ELR (cell line): ENCODE measurements around the gene MYH2.
A peak's percentile ranks its signal among the peaks of the same experiment; 100 is the strongest.
"Not testable (repeated sequence)": the region's sequence is repeated elsewhere in the genome, so short reads cannot be mapped to it uniquely, and the experiment has no call there.

Source experiments
- DNase-seq: peaks from one replicate; pipeline ENCODE4 v3.0.0-alpha.2; 2015; ENCODE audit warnings: low read depth

Gene MYH2

GRCh38 chr17:10549096-10549842 is at the start of gene MYH2:
TSS of gene MYH2 (minus strand) at chr17:10549658. CDS start at chr17:10547920, 1,738 bp downstream.
- no peak for DNase-seq

- no peak for DNase-seq
These were observed 49.2 kb upstream of the MYH2 start for GRCh38 chr17:10598621-10599020.

DNA sequence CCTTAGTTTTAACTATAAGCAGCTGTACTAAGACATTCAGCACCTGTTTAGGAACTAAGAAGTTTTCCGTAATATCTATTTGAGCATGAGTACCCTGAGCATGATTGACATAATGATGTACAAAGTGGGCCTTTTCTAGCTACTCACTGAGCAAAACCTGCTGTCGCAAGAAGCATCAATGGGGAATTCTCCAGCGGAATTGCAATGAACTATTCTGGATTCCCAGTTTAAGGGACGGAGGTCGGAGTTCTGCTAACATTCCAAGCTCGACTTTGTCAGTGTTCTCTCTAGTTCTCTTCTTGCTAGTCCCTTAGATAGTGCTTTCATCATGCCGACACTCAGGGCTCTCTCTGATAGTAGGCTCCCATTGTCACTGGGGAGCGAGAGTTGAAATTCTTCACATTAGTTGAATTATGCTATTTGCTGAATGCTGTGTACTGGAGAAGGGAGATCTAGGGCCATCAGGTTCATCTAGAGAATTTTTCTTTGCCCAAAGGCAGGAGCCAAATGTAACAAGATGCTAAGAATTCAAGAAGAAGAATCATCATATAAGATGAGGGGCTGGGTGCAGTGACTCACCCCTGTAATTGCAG is 40.2 kb upstream of the MYH2 start:
- no peak for DNase-seq

DNA sequence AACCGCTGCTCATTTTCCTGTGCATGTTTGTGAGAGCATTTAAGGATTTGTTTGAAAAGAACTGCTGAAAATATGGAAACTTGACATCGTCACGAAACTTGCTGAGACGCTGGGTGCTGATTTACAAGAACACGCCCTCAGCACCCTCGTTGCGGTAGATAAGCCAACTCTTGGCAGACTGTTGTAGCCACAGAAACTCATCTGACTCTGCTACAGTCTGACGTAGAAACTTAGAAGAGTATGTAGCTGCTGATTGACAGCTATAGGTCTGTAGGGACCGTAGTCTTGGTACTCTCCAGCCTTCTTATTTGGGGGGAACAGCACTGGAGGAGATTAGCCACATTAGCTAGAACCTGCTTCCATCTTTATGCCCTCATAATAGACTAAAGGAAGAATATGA is 36.1 kb upstream of the MYH2 start:
- no peak for DNase-seq

DNA sequence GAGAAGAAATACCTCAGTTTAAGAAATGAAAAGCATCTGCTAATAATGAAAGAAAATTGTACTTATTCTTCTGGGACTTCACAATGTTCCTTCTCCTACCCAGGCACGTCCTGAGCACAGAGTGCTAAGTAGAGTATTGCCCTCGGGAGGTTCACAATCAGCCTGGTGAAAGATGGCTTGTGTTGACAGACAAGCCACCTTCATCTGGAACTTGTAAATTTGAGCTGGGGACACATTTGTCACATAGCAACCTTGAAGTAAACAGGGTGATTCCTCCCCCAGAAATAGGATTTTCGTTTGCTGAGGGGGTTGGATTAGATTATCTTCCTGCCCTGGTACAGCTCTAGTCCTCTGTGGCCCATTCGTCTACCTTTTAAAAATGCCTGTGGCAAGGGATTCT is 34.4 kb upstream of the MYH2 start:
- no peak for DNase-seq

DNA sequence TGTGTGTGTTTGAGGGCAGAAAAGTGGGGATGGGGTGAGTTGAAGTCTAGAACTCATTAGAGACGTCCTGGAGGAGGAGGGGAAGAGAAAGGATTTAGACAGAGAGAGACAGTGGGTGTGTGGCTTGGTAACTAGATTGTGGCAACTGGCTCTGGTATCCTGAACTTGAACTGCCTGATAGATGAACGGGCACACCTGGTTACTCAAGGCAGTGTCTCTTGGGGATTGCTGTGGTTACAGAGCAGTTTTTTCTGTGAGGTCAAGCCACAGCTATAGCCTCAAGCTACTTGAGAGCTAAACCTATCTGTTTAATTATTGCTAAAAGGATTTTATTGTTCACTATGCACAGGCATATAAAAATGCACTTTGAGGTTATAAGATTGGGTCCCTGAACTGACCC is 29.8 kb upstream of the MYH2 start:
- DNase-seq = no peak

DNA sequence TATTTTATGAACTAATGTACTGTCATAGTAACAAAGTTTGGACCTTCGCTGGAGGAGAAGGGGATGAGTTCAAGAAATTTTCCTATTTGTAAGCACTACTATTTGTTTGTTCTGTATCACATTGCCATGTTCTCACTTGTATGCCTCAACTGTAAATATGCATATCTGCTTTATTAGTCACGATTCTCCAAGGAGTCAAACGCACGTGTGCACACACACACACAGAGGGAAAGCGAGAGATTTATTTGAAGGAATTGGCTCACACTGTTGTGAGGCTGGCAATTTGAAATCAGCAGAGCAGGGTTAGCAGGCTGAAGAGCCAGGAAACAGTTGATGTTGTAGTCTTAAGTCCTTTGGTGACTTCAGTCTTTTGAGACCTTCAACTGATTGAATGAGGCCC is 24.9 kb upstream of the MYH2 start:
- DNase-seq = no peak

DNA sequence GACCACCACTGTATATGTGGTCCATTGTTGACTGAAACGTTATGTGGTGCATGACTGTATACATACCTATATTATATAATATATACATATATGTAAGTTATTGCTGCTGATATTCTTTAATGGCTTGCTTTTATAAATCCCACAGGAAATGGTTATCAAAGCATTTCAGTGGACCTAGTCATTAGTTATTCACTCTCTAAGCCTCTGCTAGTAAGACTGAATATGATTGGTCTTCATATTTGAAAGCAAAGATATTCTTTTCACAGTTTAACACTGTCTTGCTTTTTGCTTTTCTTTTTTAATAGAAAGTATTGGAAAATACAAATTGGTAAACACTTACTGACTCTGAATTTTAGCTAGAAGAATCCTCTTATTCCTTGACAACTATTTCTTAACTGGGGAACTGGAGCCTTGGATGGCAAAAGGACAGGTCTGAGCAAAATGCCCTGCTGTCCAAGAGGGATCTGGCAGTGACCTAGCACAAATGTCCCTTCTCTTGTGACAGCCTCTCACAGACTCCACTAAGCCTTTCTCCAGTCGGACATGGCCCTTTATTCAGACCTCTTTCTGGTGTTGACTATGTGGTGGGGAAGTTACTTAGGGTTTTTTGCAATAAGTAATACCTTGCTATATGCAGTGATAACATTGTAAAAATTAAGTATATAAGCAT is 14.7 kb upstream of the MYH2 start:
- DNase-seq = no peak

DNA sequence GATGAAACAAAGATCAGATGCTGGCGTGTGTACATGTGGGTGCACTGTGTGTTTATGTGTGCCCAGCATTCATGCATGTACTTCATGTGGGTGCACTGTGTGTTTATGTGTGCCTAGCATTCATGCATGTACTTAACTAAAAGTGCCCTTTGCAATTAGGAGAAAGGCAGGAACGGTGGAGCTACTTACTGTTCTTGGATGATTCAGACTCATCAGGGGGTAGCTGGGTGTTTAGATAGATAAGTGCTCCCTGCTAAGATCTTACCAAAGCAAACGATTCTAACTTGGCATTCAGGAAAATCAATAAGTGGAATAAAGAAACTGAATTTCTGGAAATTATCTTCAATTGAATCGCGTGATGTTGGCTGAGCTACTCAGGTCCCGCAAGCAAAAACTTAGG is 8.6 kb upstream of the MYH2 start:
- no peak for DNase-seq

DNA sequence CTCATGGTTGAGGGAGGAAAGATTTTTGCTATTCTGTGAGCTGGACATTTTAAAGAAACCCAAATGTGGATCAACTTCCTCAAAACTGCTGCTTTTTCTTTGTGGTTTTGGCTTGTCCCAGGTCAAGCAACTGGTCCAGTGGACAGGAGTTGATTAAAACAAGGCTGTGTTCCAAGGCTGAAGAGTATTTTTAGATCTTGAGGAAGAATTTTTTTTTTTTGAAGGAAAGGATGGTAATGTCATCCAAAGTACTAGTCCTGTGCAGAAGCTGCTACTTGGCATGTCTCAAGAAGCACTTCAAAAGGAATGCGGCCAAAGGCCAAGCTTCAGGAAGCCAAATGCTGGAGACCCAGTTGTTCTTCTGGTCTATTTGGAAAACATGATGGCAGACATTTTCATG is 8.0 kb upstream of the MYH2 start:
- DNase-seq = no peak

GRCh38 chr17:10556301-10557005 is 7.0 kb upstream of the MYH2 start:
- no peak for DNase-seq

DNA sequence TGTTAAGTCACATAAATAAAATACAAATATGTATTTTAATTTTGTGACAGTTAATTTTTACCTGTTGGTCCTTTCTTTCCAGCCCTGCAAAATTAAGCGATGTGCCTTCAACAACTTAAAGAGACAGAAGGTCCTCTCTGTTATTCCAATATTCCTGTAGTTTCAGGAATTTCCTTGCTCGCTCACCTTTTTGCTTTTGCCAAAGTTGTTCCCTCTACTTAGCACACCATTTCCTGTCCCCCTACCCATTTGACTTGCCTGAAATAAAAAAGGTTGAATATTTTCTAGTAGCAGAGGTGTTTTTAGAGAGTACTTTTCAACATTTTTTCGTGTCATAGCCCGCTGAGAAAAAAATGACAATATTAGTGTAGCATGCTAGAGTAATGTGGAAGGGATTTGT is 556 bp upstream of the MYH2 start:
- no peak for DNase-seq

GRCh38 chr17:10547351-10547750 is 2.1 kb downstream of the MYH2 start:
- DNase-seq = peak; percentile 8

DNA sequence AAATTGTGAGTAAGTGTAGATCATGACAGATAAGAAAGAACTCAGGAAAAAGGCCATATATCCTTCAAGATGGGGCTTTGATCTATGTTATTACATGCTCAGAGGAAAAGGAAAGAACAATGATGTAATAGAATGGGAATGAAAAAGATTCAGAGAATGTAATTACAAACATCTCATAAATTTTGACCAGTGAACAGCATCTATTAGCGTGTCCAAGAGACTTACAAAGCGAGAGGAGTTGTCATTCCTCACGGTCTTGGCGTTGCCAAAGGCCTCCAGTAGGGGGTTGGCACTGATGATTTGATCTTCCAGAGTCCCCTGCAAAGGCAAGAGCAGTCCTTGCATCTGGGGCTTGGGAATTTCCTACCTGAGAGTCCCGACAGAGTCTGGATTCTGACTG is 6.0 kb downstream of the MYH2 start:
- DNase-seq = peak; percentile 48

- DNase-seq = not testable (repeated sequence)
These were observed 8.3 kb downstream of the MYH2 start for GRCh38 chr17:10541179-10541578.

DNA sequence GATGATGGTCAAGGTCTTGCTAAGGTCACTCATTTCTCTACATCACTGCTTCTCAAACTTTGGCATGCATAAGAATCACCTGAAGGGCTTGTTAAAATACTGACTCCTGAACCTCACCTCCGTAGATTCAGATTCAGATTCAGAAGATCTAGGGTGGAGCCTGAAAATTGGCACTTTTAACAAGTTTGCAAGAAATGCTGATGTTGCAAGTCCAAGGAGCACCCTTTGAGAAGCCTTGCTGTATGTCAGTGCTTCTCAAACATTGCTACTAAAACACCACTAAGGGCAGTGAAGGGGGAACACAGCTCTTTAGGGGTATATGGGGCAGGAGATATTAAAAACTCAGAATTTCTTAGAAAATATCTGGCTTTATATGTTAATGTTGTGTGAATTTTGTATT is 17.4 kb downstream of the MYH2 start:
- no peak for DNase-seq

DNA sequence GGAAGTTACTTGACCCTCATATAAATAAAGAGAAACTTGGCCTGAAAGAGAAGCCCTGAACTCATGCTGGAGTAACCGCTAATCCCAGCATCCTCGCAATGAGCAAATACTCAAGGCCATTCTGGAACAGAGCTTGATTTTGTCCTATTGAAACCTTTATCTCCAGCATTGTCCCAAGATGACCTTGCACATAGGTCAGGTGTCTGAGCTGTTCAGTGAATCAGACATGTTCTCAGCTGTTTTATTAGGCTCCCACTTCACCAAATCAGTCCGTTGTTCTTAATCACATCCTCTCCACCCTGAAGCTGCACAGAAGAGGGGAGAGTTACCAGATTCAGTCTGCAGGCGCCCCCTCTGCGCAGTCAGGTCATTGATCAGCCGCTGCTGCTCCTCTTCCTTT is 22.0 kb downstream of the MYH2 start:
- DNase-seq = no peak

DNA sequence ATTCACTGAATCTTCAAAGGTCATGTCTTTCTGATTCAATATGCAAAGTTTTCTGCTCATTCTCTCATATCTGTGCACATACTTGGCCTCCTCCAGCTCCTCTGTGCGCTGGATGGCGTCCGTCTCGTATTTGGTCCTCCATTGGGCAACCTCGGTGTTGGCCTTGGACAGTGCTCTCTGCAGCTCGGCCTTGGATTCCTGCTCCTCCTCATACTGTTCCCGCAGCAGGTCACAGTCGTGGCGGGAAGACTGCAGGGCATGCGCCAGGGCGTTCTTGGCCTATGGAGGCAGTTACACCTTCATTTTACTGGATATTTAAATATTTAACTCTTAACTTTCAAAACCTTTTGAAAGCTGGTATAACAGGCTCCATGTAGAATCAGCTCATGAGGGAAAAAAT is 22.9 kb downstream of the MYH2 start:
- no peak for DNase-seq

GRCh38 chr17:10523064-10523463 is 26.4 kb downstream of the MYH2 start:
- DNase-seq = no peak

DNA sequence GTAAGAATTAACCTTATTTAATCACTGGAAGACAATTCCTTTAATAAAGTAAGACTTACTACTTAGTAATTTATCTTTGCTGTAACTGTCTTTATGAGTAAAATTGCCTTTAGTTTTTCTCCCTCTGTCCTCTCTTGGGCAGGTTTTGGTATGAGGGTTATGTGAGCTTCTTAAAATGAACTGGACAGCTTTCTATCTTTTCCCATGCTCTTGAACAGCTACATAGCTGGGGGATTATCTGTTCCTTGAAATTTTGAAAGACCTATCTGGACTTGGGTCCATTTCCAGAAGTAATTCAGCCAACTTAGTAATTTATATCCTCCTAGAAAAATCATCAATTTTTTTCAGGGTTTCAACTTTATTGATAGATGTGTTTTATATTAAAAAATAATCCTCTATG is 27.5 kb downstream of the MYH2 start:
- DNase-seq = no peak

DNA sequence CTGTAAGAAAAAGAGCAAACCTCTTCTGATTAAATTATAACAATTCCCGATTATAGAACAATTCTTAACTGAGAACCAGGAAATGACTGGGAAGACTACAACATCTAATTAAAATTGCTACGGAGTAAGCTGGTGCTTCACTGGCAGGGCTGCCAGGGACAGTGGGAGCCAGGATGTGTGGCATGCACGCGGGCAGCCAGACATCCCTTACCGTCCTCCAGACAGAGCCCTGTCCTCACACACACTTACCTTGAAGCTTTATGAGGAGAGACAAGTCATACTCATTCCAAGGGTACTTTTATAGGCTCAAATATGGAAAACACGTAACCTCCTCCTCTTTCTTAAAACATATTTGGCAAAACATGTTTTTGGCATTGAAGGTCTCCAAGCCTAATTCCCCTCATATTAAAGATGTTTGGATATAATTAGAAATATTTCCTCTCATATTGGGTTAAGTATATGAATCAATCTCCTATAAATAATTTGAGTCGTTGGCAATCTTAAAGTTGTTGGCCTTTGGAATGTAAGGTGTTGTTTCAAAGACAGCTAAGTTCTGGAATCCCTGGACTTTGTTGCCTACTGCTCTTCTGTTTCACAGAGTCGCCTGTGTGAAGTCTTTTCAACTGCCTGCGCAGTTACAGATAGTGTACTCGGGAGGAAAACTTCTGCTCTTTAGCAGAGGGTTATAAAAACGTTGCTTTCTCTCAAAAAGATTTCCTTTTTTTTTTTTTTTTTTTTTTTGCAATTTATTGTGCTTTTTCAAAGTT is 31.0 kb downstream of the MYH2 start, which contains the start of gene MYH1:
TSS of gene MYH1 (minus strand) at position 272 of the 767 bp plus-strand sequence. CDS start 1,900 bp downstream, outside the sequence.
- DNase-seq = no peak

DNA sequence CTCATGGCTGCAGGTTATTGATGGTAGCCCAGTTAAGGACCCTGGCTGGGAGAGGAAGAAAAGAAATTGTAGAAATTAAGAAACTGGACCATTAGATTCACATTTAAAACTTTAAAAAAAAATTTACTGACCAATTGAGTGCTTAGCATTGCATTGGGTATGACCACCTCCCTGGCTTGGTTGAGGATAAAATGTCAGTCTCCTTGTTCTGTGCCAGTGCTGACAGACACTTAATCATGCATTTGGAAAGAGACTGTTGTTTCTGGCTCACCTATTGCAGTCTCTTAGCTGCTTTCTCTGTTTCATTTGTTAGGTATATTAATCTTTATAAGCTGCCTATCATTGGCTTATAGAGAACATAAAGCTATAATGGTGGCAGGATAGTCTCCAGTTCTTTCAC is 32.8 kb downstream of the MYH2 start:
- no peak for DNase-seq
